SK-N-DZ (cell line): Measurements from ENCODE around the gene ARFRP1.
"Not testable (repeated sequence)": the region's sequence is repeated elsewhere in the genome, so short reads cannot be mapped to it uniquely, and the experiment has no call there.

Source experiments
- DNase-seq: peaks from one replicate; pipeline ENCODE4 v3.0.0-alpha.2; 2015; ENCODE audit warnings: low spot score

ARFRP1 gene

DNA sequence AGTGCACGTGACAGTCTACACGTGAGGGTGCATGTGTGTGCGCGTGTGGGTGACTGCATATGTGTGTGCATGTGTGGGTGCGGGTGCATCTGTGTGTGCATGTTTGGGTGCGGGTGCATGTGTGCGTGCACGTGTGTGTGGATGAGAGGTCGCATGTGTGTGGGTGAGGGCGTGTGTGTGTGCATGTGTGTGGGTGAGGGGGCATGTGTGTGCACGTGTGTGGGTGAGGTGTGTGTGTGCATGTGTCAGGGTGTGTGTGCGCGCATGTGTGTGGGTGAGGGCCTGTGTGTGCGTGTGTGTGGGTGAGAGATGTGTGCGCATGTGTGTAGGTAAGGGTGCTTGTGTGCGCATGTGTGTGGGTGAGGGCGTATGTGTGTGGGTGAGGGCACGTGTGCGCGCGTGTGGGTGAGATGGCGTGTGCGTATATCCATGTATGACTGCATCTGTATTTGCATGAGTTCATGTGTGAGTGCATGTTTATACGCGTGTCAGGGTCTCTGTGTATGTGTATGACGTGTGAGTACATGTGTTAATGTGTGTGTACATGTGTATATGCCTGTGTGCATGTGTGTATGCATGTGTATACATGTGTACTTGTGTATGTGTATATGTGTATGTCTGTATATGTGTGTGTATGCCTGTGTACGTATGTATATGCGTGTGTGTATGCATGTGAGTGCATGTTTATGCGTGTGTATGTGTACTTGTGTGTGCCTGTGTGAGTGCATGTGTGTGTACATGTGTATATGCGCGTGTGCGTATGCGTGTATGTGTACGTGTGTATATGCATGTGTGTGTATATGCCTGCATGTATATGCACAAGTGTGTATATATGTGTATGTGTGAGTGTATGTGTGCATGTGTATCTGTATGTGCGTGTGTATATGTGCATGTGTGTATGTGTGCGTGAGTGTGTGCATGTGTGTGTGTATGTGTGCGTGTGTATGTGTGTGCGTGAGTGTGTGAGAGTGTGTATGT, 24.6 kb upstream of the ARFRP1 start:
- no peak for DNase-seq

DNA sequence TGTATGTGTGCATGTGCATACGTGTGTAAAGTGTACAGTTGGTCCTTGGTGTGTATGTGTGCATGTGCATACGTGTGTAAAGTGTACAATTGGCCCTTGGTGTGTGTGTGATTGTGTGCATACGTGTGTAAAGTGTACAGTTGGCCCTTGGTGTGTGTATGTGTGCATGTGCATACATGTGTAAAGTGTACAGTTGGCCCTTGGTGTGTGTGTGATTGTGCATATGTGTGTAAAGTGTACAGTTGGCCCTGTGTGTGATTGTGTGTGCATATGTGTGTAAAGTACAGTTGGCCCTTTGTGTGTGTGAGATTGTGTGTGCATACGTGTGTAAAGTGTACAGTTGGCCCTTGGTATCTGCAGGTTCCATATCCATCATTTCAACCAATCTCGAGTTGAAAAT, 23.6 kb upstream of the ARFRP1 start:
- no peak for DNase-seq

DNA sequence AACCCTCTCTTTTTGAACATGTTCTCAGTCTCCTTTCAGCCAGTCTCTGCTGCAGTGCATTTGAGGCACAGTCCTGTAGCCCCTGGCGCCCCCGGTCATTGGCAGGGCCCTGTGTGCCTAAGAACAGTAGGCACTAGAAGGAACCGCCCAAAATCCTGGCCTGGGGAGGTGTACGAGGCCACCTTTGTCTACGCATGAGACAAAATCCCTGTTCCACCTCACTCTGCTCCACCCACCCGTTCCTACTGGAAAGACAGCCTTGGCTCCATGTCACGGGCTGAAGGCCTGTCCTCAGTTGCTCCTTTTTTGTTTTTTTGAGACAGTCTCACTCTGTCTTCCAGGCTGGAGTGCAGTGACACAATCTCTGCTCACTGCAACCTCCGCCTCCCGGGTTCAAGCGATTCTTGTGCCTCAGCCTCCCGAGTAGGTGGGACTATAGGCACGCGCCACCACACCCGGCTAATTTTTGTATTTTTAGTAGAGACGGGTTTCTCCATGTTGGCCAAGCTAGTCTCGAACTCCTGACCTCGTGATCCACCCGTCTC, 22.5 kb upstream of the ARFRP1 start:
- not testable (repeated sequence) for DNase-seq

DNA sequence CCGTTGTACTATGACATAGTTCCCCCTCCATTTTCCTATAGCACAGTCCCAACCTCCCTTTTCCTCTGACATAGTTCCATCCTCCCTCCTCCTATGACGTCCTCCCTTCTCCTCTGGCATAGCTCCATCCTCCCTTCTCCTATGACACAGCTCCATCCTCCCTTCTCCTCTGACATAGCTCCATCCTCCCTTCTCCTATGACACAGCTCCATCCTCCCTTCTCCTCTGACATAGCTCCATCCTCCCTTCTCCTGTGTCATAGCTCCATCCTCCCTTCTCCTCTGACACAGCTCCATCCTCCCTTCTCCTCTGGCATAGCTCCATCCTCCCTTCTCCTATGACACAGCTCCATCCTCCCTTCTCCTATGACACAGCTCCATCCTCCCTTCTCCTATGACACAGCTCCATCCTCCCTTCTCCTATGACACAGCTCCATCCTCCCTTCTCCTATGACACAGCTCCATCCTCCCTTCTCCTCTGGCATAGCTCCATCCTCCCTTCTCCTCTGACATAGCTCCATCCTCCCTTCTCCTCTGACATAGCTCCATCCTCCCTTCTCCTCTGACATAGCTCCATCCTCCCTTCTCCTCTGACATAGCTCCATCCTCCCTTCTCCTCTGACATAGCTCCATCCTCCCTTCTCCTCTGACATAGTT, 15.3 kb upstream of the ARFRP1 start:
- not testable (repeated sequence) for DNase-seq

DNA sequence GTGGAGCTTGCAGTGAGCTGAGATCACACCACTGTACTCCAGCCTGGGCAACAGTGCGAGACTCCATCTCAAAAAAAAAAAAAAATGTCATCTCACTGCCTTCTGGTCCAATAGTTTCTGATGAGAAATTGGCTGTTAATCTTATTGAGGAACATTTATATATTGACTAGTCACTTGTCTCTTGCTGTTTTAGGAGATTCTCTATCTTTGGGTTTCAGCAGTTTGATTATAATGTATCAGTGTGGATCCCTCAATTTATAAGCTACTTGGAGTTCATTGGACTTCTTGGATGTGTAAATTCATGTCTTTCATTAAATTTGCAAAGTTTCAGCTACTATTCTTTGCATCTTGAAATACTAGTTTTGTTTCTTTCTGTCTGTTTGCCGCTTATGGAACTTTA, 11.2 kb upstream of the ARFRP1 start:
- no peak for DNase-seq

DNA sequence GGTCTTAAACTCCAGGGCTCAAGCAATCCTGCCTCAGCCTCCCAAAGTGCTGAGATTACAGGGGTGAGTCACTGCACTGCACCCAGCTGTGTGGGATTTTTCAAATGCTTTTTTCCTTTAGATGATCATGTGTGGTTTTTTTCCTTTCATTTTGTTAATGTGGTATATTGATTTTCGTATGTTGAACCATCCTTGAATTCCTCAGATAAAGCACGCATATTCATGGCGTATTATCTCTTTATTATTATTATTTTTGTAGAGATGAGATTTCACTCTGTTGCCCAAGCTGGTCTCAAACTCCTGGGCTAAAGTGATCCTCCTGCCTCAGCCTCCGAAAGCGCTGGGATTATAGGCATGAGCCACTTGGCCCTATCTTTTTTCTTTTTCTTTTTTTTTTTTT, 7.1 kb upstream of the ARFRP1 start:
- no peak for DNase-seq

DNA sequence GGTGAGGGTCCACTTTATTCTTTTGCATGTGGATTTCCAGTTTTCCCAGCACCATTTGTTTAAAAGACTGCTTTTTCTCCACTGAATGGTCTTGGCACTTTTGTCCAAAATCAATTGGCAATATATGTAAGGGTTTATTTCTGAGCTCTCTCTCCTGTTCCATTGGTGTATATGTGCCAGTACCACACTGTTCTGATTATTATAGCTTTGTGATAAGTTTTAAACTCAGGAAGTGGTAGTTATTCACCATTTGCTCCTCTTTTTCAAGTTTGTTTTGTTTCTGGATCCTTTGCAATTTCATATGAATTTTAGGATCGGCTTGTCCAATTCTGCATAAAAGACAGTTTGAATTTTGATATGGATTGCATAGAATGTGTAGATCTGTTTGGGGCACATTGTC, 4.4 kb upstream of the ARFRP1 start:
- DNase-seq = no peak

DNA sequence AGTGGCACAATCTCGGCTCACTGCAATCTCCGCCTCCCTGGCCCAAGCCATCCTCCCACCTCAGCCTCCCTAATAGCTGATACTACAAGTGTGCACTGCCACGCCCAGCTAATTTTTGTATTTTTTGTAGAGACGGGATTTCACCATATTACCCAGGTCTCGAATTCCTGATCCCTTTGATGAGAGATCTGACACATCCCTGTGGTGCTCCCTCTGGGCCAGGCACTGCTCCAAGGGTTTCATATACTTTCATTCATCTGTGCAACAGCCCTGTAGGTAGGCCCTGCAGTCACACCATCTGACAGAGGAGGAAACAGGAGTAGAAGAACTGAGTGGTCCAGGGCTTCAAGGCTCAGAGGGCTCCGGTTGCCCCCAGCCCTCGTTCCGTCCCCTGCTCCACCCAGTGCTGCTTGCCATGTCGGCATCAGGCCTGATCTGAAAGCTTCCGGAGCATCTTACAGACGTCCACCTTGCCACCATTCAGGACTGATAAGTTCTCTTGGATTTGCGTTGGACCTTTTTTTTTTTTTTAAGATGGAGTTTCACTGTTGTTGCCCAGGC, 3.4 kb upstream of the ARFRP1 start:
- DNase-seq = no peak

DNA sequence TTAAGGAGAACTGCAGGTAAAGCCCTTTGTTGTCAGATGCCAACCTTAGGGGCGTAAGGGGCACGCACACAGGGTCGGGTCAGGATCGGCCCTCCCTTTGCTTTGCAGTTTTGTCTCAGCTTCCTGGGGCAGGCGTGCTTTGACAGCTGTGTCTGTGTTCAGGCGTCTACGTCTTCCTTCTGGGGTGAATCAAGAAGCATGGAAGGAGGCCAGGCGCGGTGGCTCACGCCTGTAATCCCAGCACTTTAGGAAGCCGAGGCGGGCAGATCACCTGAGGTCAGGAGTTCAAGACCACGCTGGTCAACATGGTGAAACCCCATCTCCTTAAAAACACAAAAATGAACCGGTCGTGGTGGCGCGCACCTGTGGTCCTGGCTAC, 1.4 kb upstream of the ARFRP1 start:
- no peak for DNase-seq

DNA sequence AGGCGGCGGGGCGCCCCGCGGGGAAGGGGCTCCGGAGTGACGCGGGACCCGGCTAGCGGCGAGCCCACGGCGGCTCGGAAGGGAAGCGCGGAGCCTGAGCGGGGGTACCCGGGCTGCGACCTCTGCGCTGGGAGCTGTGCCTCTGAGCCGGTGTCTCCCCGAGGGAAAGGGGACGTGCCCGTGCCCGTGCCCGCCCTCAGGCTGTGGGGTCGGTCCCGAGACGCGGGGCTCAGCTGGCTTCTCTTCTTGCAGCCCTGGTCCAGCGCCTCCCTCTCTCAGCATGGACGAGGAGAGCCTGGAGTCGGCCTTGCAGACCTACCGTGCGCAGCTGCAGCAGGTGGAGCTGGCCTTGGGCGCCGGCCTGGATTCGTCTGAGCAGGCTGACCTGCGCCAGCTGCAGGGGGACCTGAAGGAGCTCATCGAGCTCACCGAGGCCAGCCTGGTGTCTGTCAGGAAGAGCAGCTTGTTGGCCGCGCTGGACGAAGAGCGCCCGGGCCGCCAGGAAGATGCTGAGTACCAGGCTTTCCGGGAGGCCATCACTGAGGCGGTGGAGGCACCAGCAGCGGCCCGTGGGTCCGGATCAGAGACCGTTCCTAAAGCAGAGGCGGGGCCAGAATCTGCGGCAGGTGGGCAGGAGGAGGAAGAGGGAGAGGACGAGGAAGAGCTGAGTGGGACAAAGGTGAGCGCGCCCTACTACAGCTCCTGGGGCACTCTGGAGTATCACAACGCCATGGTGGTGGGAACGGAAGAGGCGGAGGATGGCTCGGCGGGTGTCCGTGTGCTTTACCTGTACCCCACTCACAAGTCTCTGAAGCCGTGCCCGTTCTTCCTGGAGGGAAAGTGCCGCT, 749 bp upstream of the ARFRP1 start:
- no peak for DNase-seq

DNA sequence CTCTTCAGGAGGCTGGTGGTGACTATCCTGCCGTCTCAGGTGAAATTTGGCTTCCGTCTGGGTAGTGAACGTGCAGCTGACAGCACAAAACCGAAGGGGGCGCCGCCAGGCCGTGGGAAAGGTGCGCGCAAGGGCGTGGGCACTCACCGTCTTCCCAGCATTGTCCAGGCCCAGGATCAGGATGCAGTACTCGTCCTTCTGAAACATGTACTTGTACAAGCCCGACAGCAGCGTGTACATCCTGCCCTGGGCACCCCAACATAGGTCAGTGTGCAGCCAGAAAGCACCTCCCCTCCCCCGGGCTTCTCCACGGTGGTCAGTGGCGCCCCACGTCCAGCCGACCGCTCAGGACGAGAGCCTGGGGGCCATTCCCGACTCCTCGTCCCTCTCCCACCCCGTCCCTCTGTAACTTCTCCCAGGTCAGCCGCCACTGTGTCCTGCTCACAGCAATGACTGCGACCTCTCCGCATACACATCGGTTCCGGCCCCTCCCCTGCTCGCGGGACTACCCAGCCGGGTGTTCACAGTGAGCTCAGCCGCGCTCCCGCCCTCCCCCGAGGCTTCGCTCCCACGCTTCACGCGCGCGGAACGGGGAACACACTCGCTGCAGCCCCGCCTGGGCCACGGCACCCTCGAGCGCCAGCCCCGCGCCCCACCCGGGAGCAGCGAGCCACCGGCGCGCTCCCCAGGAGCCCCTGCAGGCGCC, 771 bp downstream of the ARFRP1 start:
- no peak for DNase-seq

DNA sequence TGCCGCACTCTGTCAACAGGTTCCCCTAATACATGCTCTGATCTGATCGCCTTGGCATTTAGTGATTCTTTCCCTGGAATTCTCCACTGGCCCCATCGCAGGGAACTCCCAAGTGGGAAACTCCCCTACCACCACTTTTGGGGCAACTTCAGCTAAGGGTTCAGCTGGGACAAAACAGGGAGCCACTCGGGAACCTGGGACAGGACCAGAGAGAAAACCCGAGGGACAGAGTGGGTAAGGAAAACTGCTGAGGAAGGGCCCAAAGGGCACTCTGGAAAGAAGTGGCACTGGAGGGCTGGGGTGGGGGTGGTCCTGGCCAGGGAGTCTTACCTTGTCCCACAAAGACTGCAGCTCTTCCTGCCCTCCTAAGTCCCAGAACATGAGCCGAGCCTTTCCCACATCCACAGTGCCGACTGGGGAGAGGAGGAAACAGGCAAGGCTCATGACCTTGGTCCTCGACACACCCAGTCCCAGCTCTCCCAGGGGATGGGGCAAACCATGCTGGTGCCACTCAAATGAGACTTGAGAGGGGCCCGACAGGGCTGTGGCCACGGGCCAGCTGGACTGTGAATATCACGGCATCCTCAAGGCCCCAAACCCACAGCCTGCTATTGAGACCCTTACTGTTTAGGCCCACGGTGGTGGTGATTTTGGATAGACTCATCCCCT, 1.6 kb downstream of the ARFRP1 start:
- DNase-seq = no peak

DNA sequence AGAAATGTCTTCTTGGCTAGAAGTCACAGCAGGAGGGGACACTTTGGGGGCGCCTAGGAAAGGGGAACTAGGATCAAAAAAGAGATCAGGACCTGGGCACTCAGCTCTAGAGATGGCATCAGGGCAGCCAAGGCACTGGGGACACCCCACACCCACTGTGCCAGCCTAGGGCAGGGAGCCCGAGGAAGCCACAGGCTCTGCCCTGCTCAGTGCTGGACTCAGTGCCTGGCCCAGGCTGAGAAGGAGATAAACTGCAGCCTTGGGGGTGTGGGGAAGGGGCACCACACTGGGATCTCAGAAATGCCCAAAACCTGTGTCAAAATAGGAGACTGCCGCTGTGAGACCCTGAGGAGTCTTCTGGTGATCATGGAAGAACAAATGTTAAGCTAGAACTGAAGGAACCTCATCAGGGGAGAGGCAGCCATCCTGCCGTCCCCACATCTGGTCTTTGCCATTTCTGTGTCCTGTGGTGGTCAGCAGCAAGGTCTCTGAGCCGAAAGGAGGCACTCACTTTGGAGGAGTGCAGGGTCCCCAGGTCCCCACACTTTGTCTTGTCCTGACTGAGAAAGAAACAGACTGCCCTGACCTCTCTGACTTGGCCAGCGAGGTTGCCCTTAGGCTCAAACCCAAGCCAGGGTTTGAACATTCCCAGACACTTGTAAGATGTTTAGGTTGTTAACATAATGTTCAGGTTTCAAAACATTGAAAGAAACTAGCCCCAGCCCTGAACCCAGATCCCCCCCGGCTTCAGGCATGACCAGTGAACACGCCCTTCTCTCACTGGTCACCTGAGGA, 2.3 kb downstream of the ARFRP1 start:
- DNase-seq = no peak

DNA sequence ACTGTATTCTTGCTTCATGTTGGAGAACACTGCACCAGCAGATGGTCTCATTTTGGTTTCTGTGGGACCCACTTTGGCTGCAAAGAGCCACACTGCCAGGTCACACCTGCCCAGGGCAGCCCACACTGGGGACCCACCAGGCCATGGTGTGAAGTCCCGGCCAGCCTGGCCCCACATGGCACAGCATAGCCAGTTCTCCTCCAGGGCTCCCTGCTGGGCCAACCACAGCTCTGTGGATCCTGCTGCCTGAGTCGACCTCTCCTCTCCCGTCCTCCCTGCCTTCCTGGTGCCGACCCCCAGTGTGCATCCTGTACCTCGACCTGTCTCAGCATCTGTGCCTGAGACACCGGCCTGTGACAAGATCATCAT, 3.0 kb downstream of the ARFRP1 start:
- DNase-seq = no peak

DNA sequence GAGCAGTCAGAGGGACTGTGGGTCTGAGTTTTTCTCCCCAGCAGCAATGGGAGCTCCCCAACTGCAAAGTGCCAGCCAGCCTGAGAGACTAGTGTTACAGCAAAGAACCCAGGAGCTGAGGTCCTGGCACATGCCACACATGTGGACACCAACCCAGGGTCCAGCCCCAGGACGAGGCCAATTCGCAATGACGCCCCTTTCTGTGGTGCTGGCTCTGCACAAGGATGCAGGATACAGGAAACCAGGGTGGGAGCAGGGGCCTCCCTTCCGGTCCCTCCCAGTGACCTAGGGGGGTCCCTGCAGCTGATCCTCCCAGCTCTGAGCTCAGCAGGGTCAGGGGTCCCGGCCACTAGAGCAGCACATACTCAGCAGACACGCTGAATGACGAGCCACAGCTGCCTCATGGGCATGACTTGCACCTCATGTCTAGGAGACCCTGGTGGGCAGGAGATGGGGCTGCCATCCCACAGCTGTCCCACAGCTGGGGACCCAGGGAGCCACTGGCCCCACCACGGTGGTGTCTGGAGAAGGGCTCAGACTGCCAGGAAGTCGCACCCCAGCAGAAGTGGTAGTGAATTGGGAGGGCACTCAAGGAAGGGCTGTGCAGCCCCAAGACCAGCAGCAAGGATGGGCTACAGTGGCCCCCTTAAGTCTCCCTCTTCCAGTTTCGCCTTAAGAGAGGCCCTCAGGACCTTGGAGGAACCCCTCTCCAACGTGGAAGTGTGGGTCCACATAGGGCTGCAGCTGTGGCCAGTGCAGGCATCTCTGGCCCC, 3.6 kb downstream of the ARFRP1 start:
- no peak for DNase-seq

DNA sequence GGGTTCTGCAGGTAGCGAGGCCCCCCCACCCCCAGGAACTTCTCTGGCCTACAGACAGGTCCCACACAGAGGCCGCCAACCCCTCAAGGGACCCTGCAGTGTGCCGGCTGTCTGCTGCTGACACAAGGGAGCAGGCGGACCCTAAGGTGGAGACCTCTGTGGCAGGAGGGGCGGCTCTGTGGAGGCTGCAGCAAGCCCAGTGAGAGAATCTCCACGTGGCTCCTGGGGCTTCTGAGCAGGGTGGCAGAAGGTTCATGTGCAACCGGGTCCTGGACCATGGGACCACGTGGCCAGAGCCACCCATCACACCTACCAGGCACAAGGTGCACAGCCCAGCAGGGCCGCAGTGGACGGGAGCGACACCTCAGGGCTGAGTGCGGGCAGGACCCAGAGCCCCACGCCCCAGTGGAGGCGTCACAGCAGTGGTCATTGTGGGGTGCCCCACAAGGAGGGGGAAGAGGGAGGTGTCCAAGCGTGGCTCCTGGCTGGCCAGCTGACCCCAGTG, 4.3 kb downstream of the ARFRP1 start:
- DNase-seq = no peak

DNA sequence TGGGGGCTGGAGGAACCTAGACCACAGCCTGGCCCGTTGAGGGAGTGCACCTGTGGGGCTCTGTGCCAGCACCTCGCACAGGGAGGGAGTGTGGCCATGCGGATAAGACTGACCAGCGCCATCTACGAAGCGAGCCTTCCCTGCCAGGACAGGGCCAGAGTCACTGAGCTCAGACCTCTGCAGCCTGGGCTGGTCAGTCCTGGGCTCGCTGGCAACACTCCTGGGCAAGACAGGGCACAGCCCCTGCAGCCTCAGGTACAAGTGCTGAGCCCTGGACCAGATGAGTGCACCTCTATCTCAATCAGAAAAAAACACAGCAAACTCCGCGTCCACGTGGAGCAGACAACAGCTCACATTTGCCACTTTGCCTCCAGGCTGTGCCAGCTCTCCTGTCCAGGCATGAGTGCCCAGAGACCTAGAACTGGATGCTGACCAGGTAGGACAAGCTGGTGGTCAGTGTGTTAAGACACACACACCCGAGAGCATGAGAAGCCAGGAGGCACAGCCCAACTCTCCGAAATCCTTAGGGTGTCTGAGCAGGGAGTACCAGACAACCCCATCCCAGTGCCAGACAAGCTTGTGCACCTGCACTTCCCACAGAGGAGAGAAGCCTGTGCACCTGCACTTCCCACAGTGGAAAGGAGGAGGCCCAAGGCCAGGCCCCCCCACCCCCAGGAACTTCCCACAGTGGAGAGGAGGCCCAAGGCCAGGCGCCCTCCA, 4.9 kb downstream of the ARFRP1 start:
- DNase-seq = peak; percentile 18
